Muscle of arm (tissue), 12 donors: ENCODE results near the gene ARID5B. TPM values are rescaled to one million over a fixed set of nuclear protein-coding genes. Genes with fewer than 3 reads are reported as not detected.

Source experiments
- DNase-seq: peaks from one replicate; pipeline ENCODE4 v3.0.0-alpha.2; 2013
- polyA plus RNA-seq, 12 donors: library from polyadenylated mRNA; unstranded; fragments of 120-200 nt; gene quantifications; one replicate each; pipeline ENCODE4 v1.2.1, GENCODE V29; 2013; ENCODE audit not compliant: insufficient read length in 12 of 12

The ARID5B gene
- polyA plus RNA-seq, 12 donors, result 13.2 to 48.9 (median 20.3) TPM; not detected in 1

- DNase-seq, result no peak
Measured at GRCh38 chr10:61987537-61987936, 86.0 kb downstream of the ARID5B start.

GRCh38 chr10:61987951-61988379, 86.5 kb downstream of the ARID5B start:
- no peak for DNase-seq

- no peak for DNase-seq
Measured at GRCh38 chr10:61989995-61990760, 88.7 kb downstream of the ARID5B start.

GRCh38 chr10:61990761-61991135, 89.2 kb downstream of the ARID5B start:
- DNase-seq, result no peak

GRCh38 chr10:61991166-61991565, 89.7 kb downstream of the ARID5B start:
- DNase-seq, result no peak

GRCh38 chr10:61992059-61992460, 90.6 kb downstream of the ARID5B start:
- DNase-seq, result peak; percentile 30

DNA sequence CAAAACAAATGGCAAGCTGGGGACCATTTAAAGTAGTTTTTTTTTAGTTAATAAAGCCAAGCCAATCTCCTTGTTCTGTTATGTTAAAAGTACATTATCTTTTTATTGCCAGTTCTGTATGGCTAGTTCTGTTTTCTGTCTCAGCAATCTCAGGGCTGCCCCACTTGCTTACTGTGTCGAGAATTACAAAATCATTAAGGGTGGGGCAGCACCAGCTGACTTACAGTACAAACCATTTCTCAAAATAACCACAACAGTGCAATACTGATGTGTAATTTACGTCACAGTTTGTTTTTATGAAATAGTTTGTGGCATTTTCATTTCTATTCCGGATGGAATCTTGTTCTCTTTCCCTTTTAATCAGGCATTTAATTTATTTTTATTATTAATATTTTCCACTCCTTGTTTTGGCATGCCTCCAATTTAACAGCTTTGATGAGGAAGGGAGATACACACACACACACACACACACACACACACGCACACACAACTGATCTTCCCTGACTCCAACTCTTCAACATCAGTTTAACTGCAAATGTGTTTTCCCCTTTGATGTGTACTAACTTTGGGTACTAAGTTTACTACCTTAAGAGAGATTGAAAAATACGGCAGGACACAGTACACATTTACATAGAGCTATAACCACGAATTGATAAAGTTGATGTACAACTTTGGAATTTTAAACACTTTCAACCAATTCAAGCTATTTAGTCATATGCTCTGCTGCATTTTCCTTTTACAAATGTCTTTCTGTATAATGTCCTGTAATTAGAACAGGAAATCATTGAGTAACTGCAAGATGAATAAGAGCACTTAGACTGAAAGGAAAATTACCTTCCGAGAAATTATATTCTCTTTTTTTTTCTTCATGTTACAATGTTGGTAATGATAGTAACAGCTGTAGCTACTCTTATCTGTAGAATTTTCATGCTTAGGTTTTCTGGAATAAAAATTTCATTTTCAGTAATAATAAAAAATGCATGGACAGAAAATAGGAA, 91.5 kb downstream of the ARID5B start:
- peak; percentile 62 for DNase-seq

DNA sequence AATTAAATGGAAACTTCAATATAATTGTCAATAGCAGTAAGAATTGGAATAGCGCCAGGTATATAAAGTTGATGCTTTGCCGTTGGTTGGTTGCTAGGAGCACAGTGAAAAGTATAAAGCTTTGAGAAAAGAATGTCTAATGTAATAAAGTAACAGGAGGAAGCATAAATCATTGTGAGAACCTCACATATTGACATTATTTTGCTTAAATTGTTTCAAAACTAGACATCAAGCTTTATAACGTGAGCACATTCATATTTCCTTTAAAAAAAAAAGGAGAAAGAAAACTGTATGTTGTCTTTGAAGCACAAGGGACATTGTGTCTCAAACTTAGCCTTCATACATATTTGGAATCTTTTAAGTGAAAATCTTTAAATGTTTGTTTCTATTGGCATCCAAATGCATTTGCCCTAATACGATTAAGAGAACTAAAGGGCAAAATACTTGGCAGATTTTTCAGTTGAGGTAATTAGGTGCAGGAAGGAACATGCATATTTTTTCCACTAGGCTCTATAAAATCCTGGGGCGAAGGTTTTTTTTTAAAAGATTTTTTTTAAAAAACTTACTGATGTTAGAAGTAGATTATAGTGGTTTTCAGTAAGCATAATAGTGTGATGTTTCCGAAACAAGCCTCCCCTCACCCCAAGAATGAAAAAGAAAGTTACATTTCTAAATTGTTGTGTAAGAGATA, 92.4 kb downstream of the ARID5B start:
- DNase-seq, result peak; percentile 53

DNA sequence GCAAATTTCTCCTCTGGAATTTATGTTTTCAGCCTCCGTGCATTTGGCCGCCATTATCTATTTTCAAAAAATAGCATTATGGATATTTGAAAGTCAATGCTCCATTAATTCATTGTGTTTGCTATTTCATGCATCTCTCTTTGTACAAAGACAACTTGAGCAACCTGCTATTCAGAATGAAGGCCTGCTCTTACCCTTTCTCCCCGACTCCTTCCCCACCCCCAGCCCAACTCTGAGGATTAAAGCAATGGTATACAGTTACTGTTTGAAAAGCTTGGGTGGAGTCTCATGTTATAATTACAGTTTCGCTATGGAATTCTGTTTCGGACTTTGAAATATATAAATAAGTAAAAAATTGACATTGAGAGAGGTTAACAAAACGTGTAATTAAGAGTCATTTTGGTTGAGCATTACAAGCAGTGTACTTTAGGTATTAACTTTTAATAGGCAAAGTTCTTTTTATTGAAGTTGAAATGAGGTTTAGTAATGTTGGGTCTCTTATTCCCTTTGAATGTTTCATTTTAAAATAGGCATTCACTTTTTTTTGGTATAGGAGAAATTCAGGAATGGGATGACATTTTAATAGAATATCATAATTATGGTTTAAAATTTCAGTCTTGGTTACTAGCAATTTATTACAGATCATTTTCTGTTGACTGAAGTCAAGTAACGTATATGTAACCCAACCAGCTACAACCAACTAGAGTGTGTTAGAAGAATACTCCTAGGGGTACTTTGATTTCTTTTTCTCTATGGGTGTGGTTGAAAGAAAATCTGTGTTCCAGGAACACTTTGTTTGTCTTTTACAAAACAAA, 93.1 kb downstream of the ARID5B start:
- no peak for DNase-seq

GRCh38 chr10:61995220-61995503, 93.7 kb downstream of the ARID5B start:
- DNase-seq, result no peak

DNA sequence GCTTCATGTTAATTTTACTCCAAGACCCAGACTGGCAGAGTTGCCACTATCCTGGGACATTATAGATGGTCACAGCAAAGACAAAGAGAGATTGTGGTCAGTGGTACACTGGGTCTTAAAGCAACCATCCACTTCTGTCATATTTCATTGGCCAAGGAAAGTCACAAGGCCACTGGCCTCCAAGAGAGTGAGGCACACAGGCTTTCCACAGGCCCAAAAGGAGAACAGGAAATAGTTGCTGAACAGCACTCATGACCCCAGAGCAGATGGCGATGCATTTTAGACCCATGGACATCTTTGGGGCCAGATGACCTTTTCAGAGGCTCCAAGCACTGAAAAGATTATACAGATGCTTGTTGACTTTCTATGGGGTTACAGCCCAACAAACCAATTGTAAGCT, 97.4 kb downstream of the ARID5B start:
- DNase-seq, result no peak

GRCh38 chr10:62000037-62000603, 98.6 kb downstream of the ARID5B start:
- no peak for DNase-seq

DNA sequence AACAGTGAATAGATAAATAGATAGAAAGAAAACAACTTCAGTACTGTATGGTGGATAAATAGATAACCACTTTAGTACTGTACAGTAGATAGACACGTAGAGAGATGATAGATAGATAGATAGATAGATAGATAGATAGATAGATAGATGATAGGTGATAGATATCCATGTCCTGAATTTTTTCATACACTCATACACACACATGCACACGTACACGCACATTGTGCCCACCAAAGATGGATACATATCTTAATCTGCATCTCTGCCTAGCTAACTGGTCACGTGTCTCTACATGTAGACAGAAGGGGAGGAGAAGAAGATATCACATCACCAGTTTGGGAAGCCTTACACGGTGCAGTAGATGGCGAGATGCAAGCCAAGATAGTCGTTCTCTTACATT, 99.2 kb downstream of the ARID5B start:
- no peak for DNase-seq

GRCh38 chr10:62001898-62002297, 100.4 kb downstream of the ARID5B start:
- DNase-seq, result no peak

GRCh38 chr10:62002753-62003152, 101.3 kb downstream of the ARID5B start:
- DNase-seq, result no peak

DNA sequence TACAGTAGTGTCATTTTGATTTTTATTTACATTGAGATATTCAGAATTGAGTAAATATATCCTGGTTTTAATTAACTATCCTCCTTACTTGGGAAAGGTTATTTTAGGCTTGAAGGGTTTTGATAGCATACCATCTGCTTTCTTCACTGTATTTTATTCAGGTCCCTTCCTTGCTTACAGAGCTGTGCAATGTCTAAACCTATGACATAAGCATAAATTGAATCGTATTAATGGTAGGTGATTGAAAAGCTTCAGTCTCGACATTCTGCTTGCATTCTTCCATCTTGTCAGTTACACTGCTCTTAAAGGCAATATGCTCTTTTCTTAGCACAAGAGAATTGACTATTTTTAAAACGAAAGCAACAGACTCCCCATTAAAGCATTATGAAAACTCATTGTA, 102.5 kb downstream of the ARID5B start:
- no peak for DNase-seq

- no peak for DNase-seq
Measured at GRCh38 chr10:62005281-62005680, 103.8 kb downstream of the ARID5B start.

DNA sequence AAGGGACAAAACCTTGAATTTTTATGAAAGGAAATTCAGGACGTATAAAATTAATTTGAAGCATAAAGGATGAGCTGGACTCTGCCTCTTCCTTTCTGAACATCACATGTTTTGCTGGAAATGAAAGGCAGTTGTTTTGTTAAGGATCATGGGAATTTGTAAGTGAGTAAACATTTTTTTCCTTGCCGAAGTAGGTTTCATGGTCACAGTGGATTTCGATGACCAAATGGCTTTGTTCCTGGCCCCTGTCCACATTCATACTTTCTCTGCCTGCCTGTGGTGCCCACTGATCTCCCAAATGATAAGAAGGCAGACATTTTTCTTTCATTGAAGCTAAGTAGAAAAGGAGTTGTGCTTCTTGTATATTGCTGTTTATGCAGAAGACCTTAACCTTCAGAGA, 104.2 kb downstream of the ARID5B start:
- no peak for DNase-seq

DNA sequence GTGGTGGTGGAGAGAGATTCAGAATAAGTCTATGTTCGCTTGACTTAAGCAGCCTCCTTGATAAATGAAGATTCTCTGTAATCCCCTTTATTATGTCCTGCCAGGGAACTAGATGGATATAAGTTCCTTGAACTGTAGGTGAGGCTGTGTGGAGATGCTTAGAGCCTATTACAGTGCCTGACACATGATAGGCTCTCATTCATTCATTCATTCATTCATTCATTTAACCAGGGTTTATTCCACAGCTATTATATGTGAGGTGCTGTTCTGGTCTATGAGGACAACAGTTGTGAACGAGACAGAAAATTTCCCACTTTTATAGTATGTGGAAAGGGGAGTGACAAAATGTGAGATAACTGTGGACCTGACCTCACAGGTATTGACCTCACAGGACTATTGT, 105.6 kb downstream of the ARID5B start:
- no peak for DNase-seq

DNA sequence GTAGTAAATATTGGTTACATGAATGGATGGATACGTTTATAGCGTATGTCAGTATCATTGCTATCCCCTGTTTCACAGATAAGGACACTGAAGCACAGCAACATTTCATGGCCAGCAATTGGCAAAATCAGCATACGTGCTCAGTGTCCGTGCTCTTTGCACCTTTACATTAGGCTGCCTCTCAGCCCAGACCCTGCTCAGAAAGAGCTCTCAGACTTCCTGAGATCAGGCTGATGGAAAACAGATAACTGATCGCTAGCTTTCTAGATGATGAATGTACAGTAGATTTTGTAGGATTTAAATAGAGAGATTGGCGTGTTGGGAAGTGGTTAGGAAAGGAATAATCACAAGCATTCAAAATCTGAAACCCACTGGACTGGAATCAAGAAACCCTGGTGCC, 106.7 kb downstream of the ARID5B start:
- no peak for DNase-seq

GRCh38 chr10:62008946-62009345, 107.4 kb downstream of the ARID5B start:
- peak; percentile 30 for DNase-seq
